Transverse colon (tissue), 4 donors: Measurements from ENCODE around the gene PIK3R5. TPM values are rescaled to one million over a fixed set of nuclear protein-coding genes. Genes with fewer than 3 reads are reported as not detected.

Experiments used
- DNase-seq: peaks from one replicate; pipeline ENCODE4 v3.0.0-alpha.2; 2019
- H3K27ac ChIP-seq, 4 donors: fragments of 200-600 bp; sonication (generic); 2 replicates each; pipeline ENCODE4 v1.5.1; 2016 to 2018; ENCODE audit warnings: inconsistent platforms in 4 of 4
- H3K27me3 ChIP-seq: fragments of 200-600 bp; sonication (generic); 2 replicates; pipeline ENCODE4 v1.5.1; 2017; ENCODE audit warnings: inconsistent platforms
- H3K36me3 ChIP-seq, 4 donors: fragments of 200-600 bp; sonication (generic); 2 replicates each; pipeline ENCODE4 v1.5.1; 2017 to 2019; ENCODE audit warnings: inconsistent platforms in 4 of 4
- H3K4me1 ChIP-seq, 4 donors: fragments of 200-600 bp; sonication (generic); 2 replicates each; pipeline ENCODE4 v1.5.1; 2017 to 2020; ENCODE audit warnings: inconsistent platforms in 4 of 4
- H3K4me3 ChIP-seq, 4 donors: fragments of 200-600 bp; sonication (generic); 1 replicate in 1 of 4; 2 replicates in 3 of 4; pipeline versions ENCODE4 v1.5.1 to v1.6.1; 2017 to 2019; ENCODE audit warnings: inconsistent platforms in 4 of 4
- H3K9me3 ChIP-seq, 2 donors: fragments of 200-600 bp; sonication (generic); 2 replicates each; pipeline ENCODE4 v1.5.1; 2017 to 2019; ENCODE audit warnings: inconsistent platforms in 2 of 2
- EP300 ChIP-seq: sonication (generic); formaldehyde crosslinking; IDR thresholded peaks from one replicate; pipeline ENCODE4 v1.6.1; 2017; ENCODE audit warnings: antibody characterized with exemption, low read depth
- POLR2A ChIP-seq: fragments of 450-650 bp; IDR thresholded peaks from one replicate; pipeline ENCODE4 v1.6.1; 2016; ENCODE audit warnings: antibody characterized with exemption, mild to moderate bottlenecking, moderate library complexity
- POLR2AphosphoS5 ChIP-seq, 3 donors: sonication (generic); formaldehyde crosslinking; IDR thresholded peaks; one replicate each; pipeline ENCODE4 v1.6.1; 2016; ENCODE audit warnings: antibody characterized with exemption in 3 of 3
- WGBS, 2 donors: methylation state at CpG; one replicate each; pipeline ENCODE4 v1.1.5; 2018; ENCODE audit warnings: low coverage in 1 of 2; 5-methylcytosine and 5-hydroxymethylcytosine counted together
- in situ Hi-C, 4 donors: fragments of 200-750 bp; cut with MboI; loops; one replicate each; pipeline versions ENCODE4 v1.15.0 to v1.15.1; 2017; ENCODE audit warnings: low sequenced_read_pairs in 3 of 4, low pct_ligation_motif_present in 1 of 4, low pct_unique_long_range_greater_than_20kb in 1 of 4
- intact Hi-C: fragments of 100-400 bp; cut with DNase I; formaldehyde crosslinking; loops from one replicate; pipeline ENCODE4 v1.15.1; 2023; ENCODE audit warnings: low total_unique reads
- total RNA-seq, 4 donors: library from RNA; depleted of rRNA; stranded (reverse); fragments of >200 nt; gene quantifications; one replicate each; pipeline ENCODE4 v1.1.0, GENCODE V29; 2016
- TF ChIP-seq, protein P1 (sequence below), 5 experiments: fragments of 200-600 bp in 3 of 5; fragments of 450-650 bp in 2 of 5; sonication (generic) in 3 of 5; IDR thresholded peaks; 1 replicate in 2 of 5; 2 replicates in 3 of 5; pipeline ENCODE4 v1.5.1; 2016 to 2017; ENCODE audit warnings: antibody characterized with exemption in 5 of 5, inconsistent platforms in 3 of 5, mild to moderate bottlenecking in 2 of 5, moderate library complexity in 1 of 5

PIK3R5 gene
- total RNA-seq, 4 donors from 2014 or later: 0.40 to 16.1 (median 10.4) TPM

DNA sequence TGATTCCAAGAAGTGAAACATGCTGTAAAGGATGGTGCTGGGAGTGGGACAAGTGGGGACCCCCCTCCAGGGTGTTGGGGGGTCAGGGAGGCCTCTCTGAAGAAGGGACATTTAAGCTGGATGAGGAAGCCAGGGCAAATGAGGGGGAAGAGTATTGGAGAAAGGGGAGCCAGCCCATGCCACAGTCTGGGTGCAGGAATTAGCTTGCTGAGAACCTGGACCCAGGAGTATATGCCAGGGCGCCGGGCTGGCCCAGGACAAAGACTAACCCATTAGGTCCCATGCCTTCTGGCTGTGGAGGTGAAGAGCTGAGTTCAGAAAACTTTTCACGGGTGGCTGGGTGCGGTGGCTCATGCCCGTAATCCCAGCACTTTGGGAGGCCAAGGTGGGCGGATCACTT lies 52.4 kb downstream of the PIK3R5 start:
- Histone ChIP-seq H3K9me3 (peaks cover 0 to 4% of the 10 kb centered on the region in 2 donors), H3K27ac (no peak overlapping the region), H3K4me1 (no peaks in the 10 kb centered on the region), H3K4me3 (no peak overlapping the region), H3K36me3 (no peaks in the 10 kb centered on the region), H3K27me3 (no peaks in the 10 kb centered on the region)
- TF ChIP-seq, protein P1, sequence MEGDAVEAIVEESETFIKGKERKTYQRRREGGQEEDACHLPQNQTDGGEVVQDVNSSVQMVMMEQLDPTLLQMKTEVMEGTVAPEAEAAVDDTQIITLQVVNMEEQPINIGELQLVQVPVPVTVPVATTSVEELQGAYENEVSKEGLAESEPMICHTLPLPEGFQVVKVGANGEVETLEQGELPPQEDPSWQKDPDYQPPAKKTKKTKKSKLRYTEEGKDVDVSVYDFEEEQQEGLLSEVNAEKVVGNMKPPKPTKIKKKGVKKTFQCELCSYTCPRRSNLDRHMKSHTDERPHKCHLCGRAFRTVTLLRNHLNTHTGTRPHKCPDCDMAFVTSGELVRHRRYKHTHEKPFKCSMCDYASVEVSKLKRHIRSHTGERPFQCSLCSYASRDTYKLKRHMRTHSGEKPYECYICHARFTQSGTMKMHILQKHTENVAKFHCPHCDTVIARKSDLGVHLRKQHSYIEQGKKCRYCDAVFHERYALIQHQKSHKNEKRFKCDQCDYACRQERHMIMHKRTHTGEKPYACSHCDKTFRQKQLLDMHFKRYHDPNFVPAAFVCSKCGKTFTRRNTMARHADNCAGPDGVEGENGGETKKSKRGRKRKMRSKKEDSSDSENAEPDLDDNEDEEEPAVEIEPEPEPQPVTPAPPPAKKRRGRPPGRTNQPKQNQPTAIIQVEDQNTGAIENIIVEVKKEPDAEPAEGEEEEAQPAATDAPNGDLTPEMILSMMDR (IDR thresholded peaks at IDR 0.05): no peak
- TF ChIP-seq POLR2A: no peak
- no peak for TF ChIP-seq EP300
- no peak for TF ChIP-seq POLR2AphosphoS5 (IDR thresholded peaks at IDR 0.05)
- intact Hi-C loops: no loop called here
- WGBS, 2 donors: 90% methylated on average over 6 of the region's 6 CpGs; no CpG with 5 or more reads in 1 of the 2 donors
- in situ Hi-C loops: no loop called here
- no peak for DNase-seq

DNA sequence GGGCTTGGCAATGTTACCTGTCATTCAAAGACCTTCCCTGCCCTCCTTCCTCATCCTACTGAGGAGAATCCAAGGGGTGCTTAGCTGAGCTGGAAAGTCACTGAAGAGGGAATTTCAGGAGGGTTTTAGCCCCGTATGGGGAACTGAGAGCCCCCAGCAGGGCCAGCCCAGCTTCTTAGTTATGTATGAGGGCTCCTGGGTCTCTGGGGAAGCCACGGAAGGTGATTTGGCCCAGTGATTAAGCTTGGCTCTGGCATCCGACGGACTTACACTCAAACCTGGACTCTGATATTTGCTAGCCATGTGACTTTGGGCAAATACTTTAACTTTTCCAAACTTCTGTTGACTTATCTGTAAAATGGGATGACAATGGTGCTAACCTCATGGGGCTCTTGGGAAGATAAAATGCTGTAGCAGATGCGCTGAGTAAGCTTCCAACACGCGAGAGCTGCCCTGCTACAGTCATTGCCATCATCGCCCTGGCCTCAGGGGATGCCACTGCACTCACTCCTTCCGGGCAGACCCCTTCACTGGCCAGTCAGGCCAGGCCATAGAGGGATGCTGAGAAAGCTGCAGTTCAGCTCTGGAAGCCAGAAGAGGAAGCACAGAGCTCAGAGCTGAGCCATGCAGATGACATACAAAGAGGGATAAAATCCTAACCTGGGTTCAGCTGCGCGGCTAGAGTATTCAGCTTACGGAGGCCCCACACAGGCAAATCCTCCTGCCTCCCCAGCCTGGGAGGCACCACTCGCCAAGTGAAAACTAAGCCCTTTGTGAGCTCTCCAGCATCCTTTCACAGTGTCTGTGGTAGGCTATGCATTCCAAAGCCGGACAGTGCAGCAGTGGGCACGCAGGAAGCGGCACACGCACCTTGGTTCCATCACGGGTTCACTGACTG lies 53.2 kb downstream of the PIK3R5 start:
- Histone ChIP-seq H3K9me3 (no peaks in the 10 kb centered on the region), H3K4me3 (no peak overlapping the region), H3K27ac (no peak overlapping the region), H3K4me1 (no peaks in the 10 kb centered on the region), H3K27me3 (no peaks in the 10 kb centered on the region), H3K36me3 (no peaks in the 10 kb centered on the region)
- in situ Hi-C loops: no loop called here
- no peak for DNase-seq
- intact Hi-C loops: no loop called here
- WGBS, 2 donors: 82 to 87% methylated on average over 4 to 18 of the region's 18 CpGs
- TF ChIP-seq POLR2AphosphoS5 (IDR thresholded peaks at IDR 0.05) (no peak), EP300 (no peak), POLR2A (no peak)
- TF ChIP-seq, protein P1 (IDR thresholded peaks at IDR 0.05): no peak

DNA sequence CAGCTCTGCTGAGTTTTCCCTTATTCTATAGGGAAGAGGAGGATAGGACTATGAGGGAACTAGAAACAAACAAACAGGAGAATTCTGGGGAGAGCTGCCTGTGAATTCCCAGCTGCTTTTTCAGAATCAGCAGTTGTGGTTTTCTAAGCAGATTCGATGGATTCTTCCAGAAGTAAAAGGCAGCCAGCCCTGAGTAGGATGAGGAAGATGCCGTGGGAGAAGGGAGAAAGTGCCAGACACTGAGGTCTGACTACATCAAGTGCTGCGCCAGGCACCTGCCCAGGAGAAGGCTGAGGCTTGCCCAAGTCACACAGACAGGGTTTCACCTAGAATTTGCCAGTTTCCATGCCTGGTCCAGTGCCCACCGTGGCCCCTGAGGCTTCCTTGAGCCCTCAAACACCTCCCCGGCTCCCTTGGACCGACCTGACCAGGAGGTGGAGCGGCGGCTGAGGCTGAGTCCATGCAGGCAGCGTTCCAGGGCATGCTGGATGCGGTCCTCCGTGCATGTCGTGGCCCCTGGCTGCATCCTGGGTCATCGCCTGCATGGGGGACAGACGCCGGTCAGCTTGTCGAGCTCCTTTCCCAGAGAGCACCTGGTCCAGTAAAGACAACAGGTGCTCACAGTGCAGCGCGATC lies 54.4 kb downstream of the PIK3R5 start:
- Histone ChIP-seq H3K27me3 (no peaks in the 10 kb centered on the region), H3K36me3 (no peaks in the 10 kb centered on the region), H3K27ac (no peak overlapping the region), H3K9me3 (no peaks in the 10 kb centered on the region), H3K4me3 (no peak overlapping the region), H3K4me1 (no peaks in the 10 kb centered on the region)
- in situ Hi-C loops (no loop called here), intact Hi-C loops (no loop called here)
- WGBS, 2 donors: 87% methylated on average over 18 of the region's 18 CpGs; no CpG with 5 or more reads in 1 of the 2 donors
- DNase-seq: no peak
- no peak for TF ChIP-seq EP300

DNA sequence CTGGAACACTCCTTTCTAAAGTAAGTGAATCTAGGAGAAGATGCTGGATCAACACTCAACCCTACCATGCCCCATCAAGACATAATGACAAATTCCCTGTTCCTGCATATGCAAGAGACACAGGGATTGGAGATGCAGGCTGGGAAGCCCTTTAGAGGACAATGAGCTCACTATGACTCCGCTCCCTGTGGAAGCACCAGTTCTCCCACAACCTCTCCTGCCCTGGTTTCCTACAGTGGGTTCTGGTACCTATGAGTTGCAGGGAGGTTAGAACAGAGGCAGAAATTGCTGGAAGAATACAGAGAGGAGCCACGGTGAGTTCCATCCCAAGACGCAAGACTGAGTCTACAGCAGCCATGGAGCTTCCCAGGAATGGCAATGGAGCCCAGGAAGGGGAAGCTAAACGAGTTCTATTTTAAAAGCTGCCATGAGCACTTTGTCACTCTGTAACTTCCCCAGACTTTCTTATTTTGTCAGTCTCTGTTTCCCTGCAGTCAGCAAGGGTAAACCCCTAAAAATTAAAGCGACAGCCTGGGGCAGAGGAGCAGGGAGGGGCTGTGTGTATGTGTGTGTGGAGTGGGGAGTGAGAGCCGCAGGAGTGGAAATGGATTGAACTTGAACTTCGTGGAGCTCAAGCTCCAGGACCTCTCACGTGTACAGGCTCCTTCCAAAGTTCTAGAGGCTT lies 55.8 kb downstream of the PIK3R5 start:
- no peak for DNase-seq
- TF ChIP-seq, protein P1 (IDR thresholded peaks at IDR 0.05): no peak
- no peak for TF ChIP-seq POLR2A
- TF ChIP-seq POLR2AphosphoS5 (IDR thresholded peaks at IDR 0.05): no peak
- TF ChIP-seq EP300: no peak
- intact Hi-C loops: no loop called here
- 64 to 69% methylated on average over 5 to 8 of the region's 8 CpGs for WGBS, 2 donors
- no peak overlapping the region for H3K4me3 ChIP-seq
- in situ Hi-C loops: no loop called here
- no peaks in the 10 kb centered on the region for H3K27me3 ChIP-seq
- no peaks in the 10 kb centered on the region for H3K36me3 ChIP-seq
- no peak overlapping the region for H3K27ac ChIP-seq
- H3K4me1 ChIP-seq: no peaks in the 10 kb centered on the region
- no peaks in the 10 kb centered on the region for H3K9me3 ChIP-seq
